ENCODE data around the gene RNF224. TPM values are rescaled to one million over a fixed set of nuclear protein-coding genes. Genes with fewer than 3 reads are reported as not detected.

The RNF224 gene
- total and polyA plus RNA-seq, 12 donors: 0.06 TPM; not detected in 11

DNA sequence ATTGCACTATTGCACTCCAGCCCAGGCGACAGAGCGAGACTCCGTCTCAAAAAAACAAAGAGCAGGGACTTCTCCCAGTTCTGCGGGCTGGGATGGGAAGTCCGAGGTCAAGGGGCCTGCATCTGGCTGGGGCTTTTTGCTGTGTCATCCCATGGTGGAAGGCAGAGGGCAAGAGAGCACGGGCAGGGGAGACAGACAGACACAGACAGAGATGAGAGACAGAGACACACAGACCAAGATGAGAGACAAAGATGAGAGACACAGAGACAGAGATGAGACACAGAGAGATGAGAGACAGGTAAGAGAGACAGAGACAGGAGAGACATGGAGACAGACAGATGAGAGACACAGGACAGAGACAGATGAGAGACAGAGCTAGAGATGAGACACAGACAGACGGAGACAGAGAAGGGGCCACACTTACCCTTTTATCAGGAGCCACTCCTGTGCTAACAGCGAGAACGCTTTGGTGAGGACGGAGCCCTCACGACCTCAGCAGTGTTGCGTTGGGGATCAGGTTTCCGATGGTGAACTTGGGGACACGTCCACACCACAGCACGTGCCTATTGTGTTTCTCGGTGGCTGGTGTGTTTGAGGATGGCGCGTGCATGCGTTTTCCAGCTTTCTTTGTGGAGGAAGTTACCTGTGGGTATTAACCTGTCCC, 41.4 kb downstream of the RNF224 start:
- DNase-seq: peak in 4 of 7 donors; percentile 22 to 63 (median 38)
- peak overlapping the region in 3 of 5 donors; percentile 45 to 81 (median 58) for H3K27ac ChIP-seq
- WGBS, 4 donors: 72 to 82% (median 76%) methylated on average over 18 to 19 of the region's 19 CpGs
- H3K9me3 ChIP-seq (replicated peaks in 1 of 3): no peaks in the 10 kb centered on the region
- H3K27me3 ChIP-seq: no peaks in the 10 kb centered on the region
- H3K36me3 ChIP-seq (replicated peaks in 1 of 2): peaks cover 0 to 49% of the 10 kb centered on the region in 2 donors
- intact Hi-C loops (cut with DNase I): no loop called here
- TF ChIP-seq POLR2A (IDR thresholded peaks at IDR 0.05) (no peak), CTCF (IDR thresholded peaks at IDR 0.05) (no peak)
- peak overlapping the region in 1 of 4 donors; percentile 5 for H3K4me3 ChIP-seq
- peaks cover 4 to 16% of the 10 kb centered on the region in 2 donors for H3K4me1 ChIP-seq (replicated peaks in 1 of 2)

- Histone ChIP-seq H3K4me1 (replicated peaks in 1 of 2) (peaks cover 4 to 16% of the 10 kb centered on the region in 2 donors), H3K27ac (peak overlapping the region in 3 of 5 donors; percentile 45 to 81 (median 58)), H3K27me3 (no peaks in the 10 kb centered on the region), H3K4me3 (peak overlapping the region in 1 of 4 donors; percentile 5), H3K9me3 (replicated peaks in 1 of 3) (no peaks in the 10 kb centered on the region), H3K36me3 (replicated peaks in 1 of 2) (peaks cover 0 to 43% of the 10 kb centered on the region in 2 donors)
- intact Hi-C loops (cut with DNase I): no loop called here
- WGBS, 4 donors: 42 to 59% (median 51%) methylated on average over 15 to 17 of the region's 17 CpGs
- TF ChIP-seq POLR2A (IDR thresholded peaks at IDR 0.05) (peak in 1 of 2 donors; percentile 10), CTCF (IDR thresholded peaks at IDR 0.05) (no peak)
- DNase-seq: peak; percentile 23 to 76 (median 58)
These were observed 42.0 kb downstream of the RNF224 start for GRCh38 chr9:137269231-137269772.

GRCh38 chr9:137270929-137271695, 43.8 kb downstream of the RNF224 start:
- Histone ChIP-seq H3K27ac (no peak overlapping the region), H3K9me3 (replicated peaks in 1 of 3) (no peaks in the 10 kb centered on the region), H3K27me3 (no peaks in the 10 kb centered on the region), H3K36me3 (replicated peaks in 1 of 2) (peaks cover 0 to 30% of the 10 kb centered on the region in 2 donors), H3K4me1 (replicated peaks in 1 of 2) (peaks cover 4 to 17% of the 10 kb centered on the region in 2 donors), H3K4me3 (no peak overlapping the region)
- intact Hi-C loops (cut with DNase I): no loop called here
- peak in 2 of 7 donors; percentile 7 to 15 for DNase-seq
- WGBS, 4 donors: 74 to 89% (median 87%) methylated on average over 17 to 32 of the region's 32 CpGs
- TF ChIP-seq POLR2A (IDR thresholded peaks at IDR 0.05): no peak
- TF ChIP-seq CTCF (IDR thresholded peaks at IDR 0.05): no peak

GRCh38 chr9:137271696-137272076, 44.4 kb downstream of the RNF224 start:
- Histone ChIP-seq H3K27me3 (no peaks in the 10 kb centered on the region), H3K4me3 (no peak overlapping the region), H3K36me3 (replicated peaks in 1 of 2) (peaks cover 0 to 26% of the 10 kb centered on the region in 2 donors), H3K4me1 (replicated peaks in 1 of 2) (peaks cover 4 to 22% of the 10 kb centered on the region in 2 donors), H3K27ac (no peak overlapping the region), H3K9me3 (replicated peaks in 1 of 3) (no peaks in the 10 kb centered on the region)
- WGBS, 4 donors: 36 to 56% (median 41%) methylated on average over 3 of the region's 3 CpGs
- TF ChIP-seq CTCF (IDR thresholded peaks at IDR 0.05) (no peak), POLR2A (IDR thresholded peaks at IDR 0.05) (no peak)
- intact Hi-C loops (cut with DNase I): no loop called here
- no peak for DNase-seq

Data from adrenal gland (tissue), 12 donors.